GM19035 (cell line): Measurements from ENCODE around the gene STYXL2.

Experiments used
- ATAC-seq: cut with Tn5 transposase; IDR thresholded peaks from one replicate; pipeline ENCODE4 v1.9.1; 2021; ENCODE audit not compliant: unreplicated experiment

Gene STYXL2

GRCh38 chr1:167077128-167077867, 16.6 kb upstream of the STYXL2 start:
- no peak for ATAC-seq

GRCh38 chr1:167077868-167078210, 16.0 kb upstream of the STYXL2 start:
- no peak for ATAC-seq

- ATAC-seq, result no peak
These were observed 12.2 kb upstream of the STYXL2 start for GRCh38 chr1:167081594-167082156.

- no peak for ATAC-seq
These were observed 11.3 kb upstream of the STYXL2 start for GRCh38 chr1:167082511-167083027.

- no peak for ATAC-seq
These were observed 10.7 kb upstream of the STYXL2 start for GRCh38 chr1:167083066-167083665.

GRCh38 chr1:167083871-167084270, 10.0 kb upstream of the STYXL2 start:
- ATAC-seq, result no peak

- ATAC-seq, result no peak
These were observed 9.1 kb upstream of the STYXL2 start for GRCh38 chr1:167084757-167085156.

GRCh38 chr1:167086033-167086432, 7.8 kb upstream of the STYXL2 start:
- ATAC-seq, result no peak

GRCh38 chr1:167086768-167087167, 7.1 kb upstream of the STYXL2 start:
- ATAC-seq, result no peak

- ATAC-seq, result no peak
These were observed 5.0 kb upstream of the STYXL2 start for GRCh38 chr1:167088746-167089417.

GRCh38 chr1:167089939-167090313, 3.9 kb upstream of the STYXL2 start:
- ATAC-seq, result no peak

- peak; percentile 68 for ATAC-seq
These were observed 3.4 kb upstream of the STYXL2 start, which contains the start of gene GPA33 for GRCh38 chr1:167090314-167090942. Gene GPA33 (minus strand): TSS chr1:167090377. CDS start chr1:167090287, 90 bp downstream.

- ATAC-seq, result no peak
These were observed 1.2 kb upstream of the STYXL2 start for GRCh38 chr1:167092653-167093052.

GRCh38 chr1:167094690-167095089, 815 bp downstream of the STYXL2 start:
- no peak for ATAC-seq

GRCh38 chr1:167095368-167095767, 1.5 kb downstream of the STYXL2 start:
- no peak for ATAC-seq

GRCh38 chr1:167099851-167100250, 6.0 kb downstream of the STYXL2 start:
- ATAC-seq, result no peak

- no peak for ATAC-seq
These were observed 6.9 kb downstream of the STYXL2 start for GRCh38 chr1:167100730-167101129.

- ATAC-seq, result no peak
These were observed 7.9 kb downstream of the STYXL2 start for GRCh38 chr1:167101754-167102153.

- no peak for ATAC-seq
These were observed 9.2 kb downstream of the STYXL2 start for GRCh38 chr1:167102906-167103573.

- no peak for ATAC-seq
These were observed 10.4 kb downstream of the STYXL2 start for GRCh38 chr1:167104256-167104633.
